Liver (tissue), 9 donors: ENCODE measurements around the gene YIPF3. TPM values are rescaled to one million over a fixed set of nuclear protein-coding genes. Genes with fewer than 3 reads are reported as not detected.

Source experiments
- DNase-seq: peaks from one replicate; pipeline ENCODE4 v3.0.0-alpha.2; 2017; ENCODE audit warnings: low spot score
- H3K27ac ChIP-seq, 2 donors: one replicate each; pipeline ENCODE4 v1.7.0; 2013; ENCODE audit warnings: inconsistent platforms in 2 of 2, low read length in 2 of 2, control low read depth in 1 of 2, low read depth in 1 of 2, mild to moderate bottlenecking in 1 of 2
- H3K27me3 ChIP-seq, 4 donors: one replicate each; pipeline versions ENCODE4 v1.6.1 to v1.7.0; 2013; ENCODE audit warnings: low read length in 3 of 4, inconsistent platforms in 1 of 4, mild to moderate bottlenecking in 1 of 4, moderate library complexity in 1 of 4; ENCODE audit not compliant: control insufficient read depth in 4 of 4, insufficient read depth in 4 of 4
- H3K36me3 ChIP-seq, 4 donors: one replicate each; pipeline versions ENCODE4 v1.6.1 to v1.7.0; 2013; ENCODE audit warnings: low read length in 3 of 4, mild to moderate bottlenecking in 3 of 4, low read depth in 1 of 4, moderate library complexity in 1 of 4; ENCODE audit not compliant: control insufficient read depth in 4 of 4, insufficient read depth in 3 of 4
- H3K4me1 ChIP-seq, 4 donors: one replicate each; pipeline versions ENCODE4 v1.6.1 to v1.7.0; 2013; ENCODE audit warnings: low read length in 3 of 4, mild to moderate bottlenecking in 3 of 4, moderate library complexity in 1 of 4; ENCODE audit not compliant: control insufficient read depth in 4 of 4, insufficient read depth in 4 of 4
- H3K4me3 ChIP-seq, 3 donors: one replicate each; pipeline versions ENCODE4 v1.6.1 to v1.7.0; 2013; ENCODE audit warnings: low read length in 3 of 3, control low read depth in 1 of 3, low read depth in 1 of 3, mild to moderate bottlenecking in 1 of 3
- H3K9ac ChIP-seq, 2 donors: one replicate each; pipeline ENCODE4 v1.7.0; 2013; ENCODE audit warnings: low read length in 2 of 2, mild to moderate bottlenecking in 2 of 2, moderate library complexity in 2 of 2, control low read depth in 1 of 2, low read depth in 1 of 2
- H3K9me3 ChIP-seq, 4 donors: one replicate each; pipeline versions ENCODE4 v1.6.1 to v1.7.0; 2013; ENCODE audit warnings: low read length in 3 of 4; ENCODE audit not compliant: control insufficient read depth in 4 of 4
- ATF3 ChIP-seq: IDR thresholded peaks from 2 replicates; pipeline ENCODE4 v1.6.1; 2016; ENCODE audit warnings: antibody characterized with exemption
- CTCF ChIP-seq: fragments of 150-350 bp; IDR thresholded peaks from 2 replicates; pipeline ENCODE4 v1.5.1; 2017; ENCODE audit warnings: improper control_type of control experiment, low read depth, low read length; ENCODE audit not compliant: missing input control
- EGR1 ChIP-seq, 2 donors: IDR thresholded peaks; 2 replicates each; pipeline ENCODE4 v1.6.1; 2016 to 2018; ENCODE audit warnings: antibody characterized with exemption in 2 of 2, low read depth in 2 of 2
- FOXA2 ChIP-seq: IDR thresholded peaks from 2 replicates; pipeline ENCODE4 v1.6.1; 2016; ENCODE audit warnings: antibody characterized with exemption
- GABPA ChIP-seq, 2 donors: IDR thresholded peaks in 1 of 2; conservative IDR thresholded peaks in 1 of 2; 2 replicates each; pipeline ENCODE4 v1.6.1; 2016; ENCODE audit warnings: antibody characterized with exemption in 2 of 2, mild to moderate bottlenecking in 1 of 2, moderate library complexity in 1 of 2
- HNF4A ChIP-seq, 2 donors: conservative IDR thresholded peaks; 2 replicates each; pipeline ENCODE4 v1.6.1; 2016; ENCODE audit warnings: antibody characterized with exemption in 2 of 2, mild to moderate bottlenecking in 2 of 2
- HNF4G ChIP-seq: IDR thresholded peaks from 2 replicates; pipeline ENCODE4 v1.6.1; 2016; ENCODE audit warnings: antibody characterized with exemption
- JUND ChIP-seq, 2 donors: IDR thresholded peaks; 2 replicates each; pipeline ENCODE4 v1.6.1; 2016; ENCODE audit warnings: antibody characterized with exemption in 2 of 2
- MAX ChIP-seq: IDR thresholded peaks from 2 replicates; pipeline ENCODE4 v1.6.1; 2016; ENCODE audit warnings: antibody characterized with exemption
- NR2F2 ChIP-seq: IDR thresholded peaks from 2 replicates; pipeline ENCODE4 v1.6.1; 2016; ENCODE audit warnings: antibody characterized with exemption
- REST ChIP-seq: IDR thresholded peaks from 2 replicates; pipeline ENCODE4 v1.6.1; 2016; ENCODE audit warnings: antibody characterized with exemption, mild to moderate bottlenecking
- RXRA ChIP-seq, 2 donors: IDR thresholded peaks; 2 replicates each; pipeline ENCODE4 v1.6.1; 2017 to 2018; ENCODE audit warnings: antibody characterized with exemption in 2 of 2, mild to moderate bottlenecking in 1 of 2
- SP1 ChIP-seq: IDR thresholded peaks from 2 replicates; pipeline ENCODE4 v1.6.1; 2018; ENCODE audit warnings: antibody characterized with exemption, mild to moderate bottlenecking
- TAF1 ChIP-seq: conservative IDR thresholded peaks from 2 replicates; pipeline ENCODE4 v1.6.1; 2016; ENCODE audit warnings: antibody characterized with exemption, mild to moderate bottlenecking
- YY1 ChIP-seq: IDR thresholded peaks from 2 replicates; pipeline ENCODE4 v1.6.1; 2016; ENCODE audit warnings: antibody characterized with exemption, mild to moderate bottlenecking
- ZBTB33 ChIP-seq: IDR thresholded peaks from 2 replicates; pipeline ENCODE4 v1.6.1; 2016; ENCODE audit warnings: antibody characterized with exemption
- WGBS: extraction: QIAGEN DNeasy Blood & Tissue Kit; methylation state at CpG from one replicate; pipeline ENCODE4 v1.1.7; 2013; 5-methylcytosine and 5-hydroxymethylcytosine counted together
- polyA plus RNA-seq, 2 donors: library from polyadenylated mRNA; stranded (reverse) in 1 of 2; unstranded in 1 of 2; fragments of 200-250 nt in 1 of 2; fragments of >200 nt in 1 of 2; fragmentation: Nextera tagmentation in 1 of 2; extraction: Ambion mirVana in 1 of 2; gene quantifications; one replicate each; pipeline versions ENCODE4 v1.2.1 to v1.2.3, GENCODE V29; 2013 to 2015
- total RNA-seq, 2 donors: library from RNA; depleted of rRNA; stranded (reverse); fragments of >200 nt; gene quantifications; one replicate each; pipeline ENCODE4 v1.2.3, GENCODE V29; 2014
- donor health status: healthy.
- donor health status: healthy.
- donor health status: healthy.
- donor health status: healthy.
- donor health status: healthy.

Gene YIPF3
- total and polyA plus RNA-seq, 4 donors: 43.8 to 91.9 (median 61.6) TPM

DNA sequence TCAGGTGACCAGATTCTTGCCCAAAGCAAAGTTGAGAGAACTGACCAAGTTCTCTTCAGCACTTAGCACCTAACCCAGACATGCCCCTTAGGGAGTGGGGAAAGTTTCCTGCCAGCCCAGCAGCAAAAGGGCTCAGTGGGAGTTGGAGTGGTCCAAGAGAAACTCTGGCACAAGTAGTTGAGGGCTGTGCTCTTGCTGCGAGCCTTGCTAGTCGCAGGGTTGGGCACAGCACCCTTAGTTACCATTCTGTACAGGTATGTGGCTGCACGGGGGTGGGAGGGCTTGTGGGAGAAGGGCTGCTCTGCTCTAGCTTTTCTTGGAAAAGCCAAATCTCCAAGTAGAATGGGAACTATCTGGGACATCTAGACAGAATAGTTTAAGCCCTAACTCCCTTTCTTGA lies 6.6 kb upstream of the YIPF3 start:
- DNase-seq: no peak
- WGBS: 99% methylated on average over 3 of the region's 3 CpGs
- H3K27me3 ChIP-seq: no peaks in the 10 kb centered on the region
- no peaks in the 10 kb centered on the region for H3K9me3 ChIP-seq
- no peak overlapping the region for H3K9ac ChIP-seq
- H3K27ac ChIP-seq: no peak overlapping the region
- H3K4me3 ChIP-seq: no peak overlapping the region
- H3K4me1 ChIP-seq: peaks cover 0 to 2% (median 2%) of the 10 kb centered on the region in 4 donors
- TF ChIP-seq MAX: no peak
- TF ChIP-seq HNF4G: no peak
- TF ChIP-seq EGR1 (IDR thresholded peaks at IDR 0.05; ENCODE audit: low read depth in 2 of 2): no peak
- TF ChIP-seq NR2F2: no peak
- TF ChIP-seq HNF4A (conservative IDR thresholded peaks at IDR 0.05): no peak
- no peak for TF ChIP-seq RXRA (IDR thresholded peaks at IDR 0.05)
- TF ChIP-seq JUND (IDR thresholded peaks at IDR 0.05): no peak
- TF ChIP-seq YY1: no peak
- no peak for TF ChIP-seq TAF1
- H3K36me3 ChIP-seq: peaks cover 16 to 81% (median 65%) of the 10 kb centered on the region in 4 donors

GRCh38 chr6:43522547-43523261 lies 6.0 kb upstream of the YIPF3 start:
- peaks cover 16 to 75% (median 59%) of the 10 kb centered on the region in 4 donors for H3K36me3 ChIP-seq

More at GRCh38 chr6:43522547-43523261, 6.0 kb upstream of the YIPF3 start:
- TF ChIP-seq JUND (IDR thresholded peaks at IDR 0.05) (no peak), ZBTB33 (no peak), HNF4A (conservative IDR thresholded peaks at IDR 0.05) (no peak), ATF3 (no peak), YY1 (no peak), NR2F2 (no peak), TAF1 (no peak), REST (no peak), EGR1 (IDR thresholded peaks at IDR 0.05; ENCODE audit: low read depth in 2 of 2) (no peak), CTCF (no peak), SP1 (no peak), GABPA (IDR thresholded peaks at IDR 0.05 in 1 of 2, conservative IDR thresholded peaks at IDR 0.05 in 1 of 2) (no peak), FOXA2 (no peak), MAX (no peak)
- H3K27me3 ChIP-seq: no peaks in the 10 kb centered on the region
- H3K4me1 ChIP-seq: peaks cover 4 to 8% (median 7%) of the 10 kb centered on the region in 4 donors
- WGBS: 87% methylated on average over 8 of the region's 8 CpGs
- H3K27ac ChIP-seq: no peak overlapping the region
- H3K4me3 ChIP-seq: no peak overlapping the region
- no peaks in the 10 kb centered on the region for H3K9me3 ChIP-seq
- no peak for DNase-seq
- H3K9ac ChIP-seq: no peak overlapping the region
